ENCODE data around the gene AEN.
A peak's percentile ranks its signal among the peaks of the same experiment; 100 is the strongest.

AEN gene

GRCh38 chr15:88613074-88613944, 7.8 kb upstream of the AEN start:
- DNase-seq (ENCODE audit: low read depth) = peak; percentile 51

DNA sequence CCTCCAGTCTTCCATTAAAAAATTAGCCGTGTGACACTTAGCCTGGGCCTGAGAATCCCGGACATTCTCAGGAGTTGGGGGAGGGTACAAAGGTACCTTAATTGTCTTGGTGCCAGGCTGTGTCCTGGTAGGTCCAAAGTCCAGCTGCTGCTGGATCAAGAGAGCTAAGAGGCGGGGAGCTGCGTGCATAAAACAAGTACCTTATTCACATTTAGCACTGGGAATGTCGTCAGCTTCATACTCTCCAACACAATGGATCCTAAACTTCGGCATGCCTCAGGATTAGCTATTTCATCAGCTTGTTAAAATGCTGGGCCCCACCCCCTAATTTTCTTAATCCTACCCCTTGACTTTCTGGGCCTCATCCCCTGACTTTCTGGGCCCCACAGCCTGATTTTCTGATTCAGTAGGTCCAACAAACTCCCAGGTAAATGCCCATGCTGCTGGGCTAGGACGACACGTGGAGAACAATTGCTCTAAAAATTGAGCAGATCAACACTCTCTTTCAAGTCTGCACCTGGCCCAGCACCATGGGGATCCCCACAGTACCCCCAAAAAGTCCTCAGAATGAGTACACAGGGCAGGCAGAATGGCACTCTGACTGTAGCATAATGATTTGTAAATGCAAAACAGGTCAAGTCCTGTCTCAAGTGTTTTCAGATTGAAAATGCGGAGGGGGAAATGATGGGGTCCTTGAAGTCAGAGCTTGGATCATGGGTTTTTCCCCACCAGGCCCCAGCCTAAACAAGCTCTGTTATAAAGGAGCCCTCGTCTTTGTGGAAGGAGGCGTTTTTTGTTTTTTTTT, 5.6 kb upstream of the AEN start:
- no peak for DNase-seq (ENCODE audit: low read depth)

GRCh38 chr15:88616240-88616639, 4.9 kb upstream of the AEN start:
- DNase-seq (ENCODE audit: low read depth) = no peak

DNA sequence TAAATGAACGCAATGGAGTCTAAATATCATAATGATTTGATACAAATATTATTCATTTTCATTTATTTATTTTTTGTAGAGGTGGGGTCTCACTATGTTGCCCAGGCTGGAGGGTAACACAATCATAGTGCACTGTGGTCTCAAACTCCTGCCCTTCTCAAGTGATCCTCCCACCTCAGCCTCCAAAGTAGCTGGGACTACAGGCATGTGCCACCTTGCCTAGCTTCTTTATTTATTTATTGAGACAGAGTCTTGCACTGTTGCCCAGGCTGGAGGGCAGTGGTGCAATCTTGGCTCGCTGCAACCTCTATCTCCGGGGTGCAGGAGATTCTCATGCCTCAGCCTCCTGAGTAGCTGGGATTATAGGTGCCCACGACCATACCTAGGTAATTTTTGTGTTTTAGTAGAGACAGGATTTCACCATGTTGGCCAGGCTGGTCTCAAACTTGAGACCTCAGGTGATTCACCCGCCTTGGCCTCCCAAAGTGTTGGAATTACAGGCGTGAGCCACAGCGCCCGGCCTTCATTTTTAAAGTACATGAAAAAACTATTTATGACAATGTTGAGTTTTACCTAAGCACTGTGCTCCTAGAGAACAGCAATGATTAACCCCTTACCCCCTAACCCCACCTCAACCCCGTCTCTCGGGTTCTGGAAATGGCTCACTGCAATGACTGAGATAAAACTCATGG, 4.0 kb upstream of the AEN start:
- DNase-seq (ENCODE audit: low read depth) = no peak

DNA sequence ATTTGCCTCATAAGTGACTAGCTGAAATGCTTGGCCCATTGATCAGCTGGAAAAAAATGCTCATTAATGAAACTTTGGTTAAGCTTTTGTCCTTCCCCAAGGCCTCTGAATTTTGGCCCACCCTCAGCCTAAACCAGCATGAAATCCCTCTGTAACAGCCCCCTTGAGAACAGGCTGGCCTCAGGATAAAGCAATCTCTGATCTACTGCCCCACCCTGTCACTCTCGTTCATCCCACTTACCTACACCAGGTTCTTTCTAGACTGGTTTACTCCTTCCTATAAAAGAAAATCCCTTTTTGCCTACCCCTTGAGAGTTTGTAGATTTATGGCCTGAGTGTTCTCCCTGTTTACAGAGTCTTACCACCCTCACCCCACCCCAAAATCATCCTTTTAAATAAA, 3.4 kb upstream of the AEN start:
- DNase-seq (ENCODE audit: low read depth) = no peak

- no peak for DNase-seq (ENCODE audit: low read depth)
Measured at GRCh38 chr15:88618686-88619085, 2.5 kb upstream of the AEN start.

GRCh38 chr15:88619796-88620195, 1.3 kb upstream of the AEN start:
- no peak for DNase-seq (ENCODE audit: low read depth)

DNA sequence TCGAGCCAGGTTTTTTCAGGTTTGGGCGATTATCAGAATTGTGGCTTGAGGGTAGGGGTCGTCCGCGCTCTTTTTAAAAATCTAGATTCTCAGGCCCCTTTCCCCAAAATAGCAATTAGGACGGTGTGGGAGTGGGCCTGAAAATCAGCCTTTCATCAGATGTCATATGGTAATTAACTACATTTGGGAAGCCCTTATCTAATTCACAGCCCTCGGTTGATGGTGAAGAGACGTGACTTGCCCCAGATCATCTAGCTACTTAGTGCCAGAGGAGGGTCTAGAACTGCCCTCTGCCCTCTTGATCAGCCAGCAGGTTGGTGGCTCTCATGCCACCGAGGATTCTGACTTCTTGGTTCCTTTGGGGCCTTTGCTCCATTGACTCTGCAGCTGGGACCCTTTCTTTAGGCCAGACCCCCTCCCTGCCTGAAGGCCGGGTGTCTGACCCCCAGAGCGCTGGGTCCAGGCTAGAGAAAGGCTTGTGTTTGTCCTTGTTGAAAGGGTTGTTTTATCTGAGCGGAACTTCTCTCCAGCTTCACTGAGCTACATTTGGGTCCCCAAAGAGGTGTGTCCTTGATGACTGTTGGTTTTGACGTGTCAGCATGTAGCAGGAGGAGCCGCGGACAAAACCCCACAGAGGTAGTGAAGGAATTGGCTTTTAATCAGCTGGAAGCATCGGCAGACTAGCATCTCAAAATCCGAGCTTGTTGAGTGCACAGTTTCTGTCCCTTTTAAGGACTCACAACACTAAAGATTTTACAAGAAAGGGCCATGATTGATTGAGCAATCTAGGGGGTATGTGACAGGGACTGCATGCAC, 857 bp downstream of the AEN start:
- DNase-seq (ENCODE audit: low read depth) = no peak

DNA sequence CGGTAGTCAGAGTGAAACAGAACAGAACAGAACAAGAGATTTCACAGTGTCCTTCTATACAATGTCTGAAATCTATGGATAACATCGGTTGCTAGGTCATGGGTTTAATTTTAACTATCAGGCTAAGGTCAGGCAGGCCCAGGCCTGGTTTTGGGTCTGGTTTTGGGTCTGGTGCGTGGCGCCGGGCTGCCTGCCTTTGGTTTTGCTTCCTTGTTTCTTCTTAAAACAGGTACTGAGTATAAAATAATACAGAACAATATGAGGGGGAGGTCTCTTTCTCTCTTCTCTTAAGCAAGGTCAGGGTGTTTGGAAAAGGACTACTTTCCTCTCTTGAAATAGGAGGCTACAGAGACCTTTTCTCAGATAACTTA, 1.4 kb downstream of the AEN start:
- no peak for DNase-seq (ENCODE audit: low read depth)

- peak; percentile 77 for DNase-seq (ENCODE audit: low read depth)
Measured at GRCh38 chr15:88623061-88623460, 1.9 kb downstream of the AEN start.

- no peak for DNase-seq (ENCODE audit: low read depth)
Measured at GRCh38 chr15:88623632-88624031, 2.5 kb downstream of the AEN start.

- no peak for DNase-seq (ENCODE audit: low read depth)
Measured at GRCh38 chr15:88624156-88624970, 3.2 kb downstream of the AEN start.

GRCh38 chr15:88624971-88625490, 3.9 kb downstream of the AEN start:
- DNase-seq (ENCODE audit: low read depth) = no peak

GRCh38 chr15:88625943-88626741, 5.0 kb downstream of the AEN start:
- DNase-seq (ENCODE audit: low read depth) = no peak

DNA sequence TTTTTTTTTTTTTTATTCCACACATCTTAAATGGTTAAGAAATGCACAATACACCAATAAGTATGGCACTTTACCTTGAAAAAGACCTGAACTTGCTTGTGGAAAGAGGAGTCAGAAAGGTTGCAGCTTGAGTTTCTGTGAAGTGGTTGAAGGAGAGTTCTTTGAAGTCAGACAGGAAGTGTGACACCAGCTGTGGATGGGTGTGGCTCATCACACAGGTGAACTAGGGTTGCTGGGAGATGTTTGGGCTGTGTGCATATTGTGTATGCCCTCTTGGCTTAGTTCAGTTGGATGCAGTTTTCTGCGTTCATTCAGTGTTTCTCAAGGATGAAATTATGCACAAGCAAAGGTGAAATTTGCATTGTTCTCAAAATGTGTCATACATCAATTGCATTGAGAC, 6.3 kb downstream of the AEN start:
- DNase-seq (ENCODE audit: low read depth) = no peak

DNA sequence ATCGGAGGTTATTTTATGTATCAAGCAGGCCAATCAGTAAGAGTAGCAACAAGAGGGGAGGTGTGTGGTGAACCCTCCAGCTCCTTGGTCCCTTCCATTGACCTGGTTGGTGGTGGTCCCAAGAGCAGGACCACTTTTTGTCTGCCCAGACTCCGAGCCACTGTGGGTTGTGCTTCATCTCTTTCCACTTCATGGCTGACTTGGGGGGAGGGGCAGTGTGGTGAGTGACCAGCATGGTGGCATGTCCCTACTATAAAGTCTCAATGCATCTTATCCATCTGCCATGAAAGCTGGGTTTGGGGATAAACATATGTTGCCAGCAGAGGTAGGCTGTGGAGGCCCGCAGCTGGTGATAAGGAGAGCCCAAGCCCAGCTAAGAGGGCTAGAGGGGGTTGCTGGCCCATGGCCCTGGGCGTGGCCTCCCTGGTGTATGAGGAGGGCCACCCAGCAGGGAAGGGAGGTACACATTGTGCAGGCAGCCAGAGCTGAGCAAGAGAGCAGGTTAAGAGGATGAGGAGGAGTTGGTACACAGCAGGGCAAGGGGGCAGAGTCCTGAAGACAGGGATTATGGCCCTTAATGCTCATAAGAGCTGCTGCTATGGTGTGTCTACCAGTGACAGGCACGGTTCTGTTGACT, 7.0 kb downstream of the AEN start:
- DNase-seq (ENCODE audit: low read depth) = no peak

GRCh38 chr15:88629071-88629470, 7.9 kb downstream of the AEN start:
- DNase-seq (ENCODE audit: low read depth) = no peak

DNA sequence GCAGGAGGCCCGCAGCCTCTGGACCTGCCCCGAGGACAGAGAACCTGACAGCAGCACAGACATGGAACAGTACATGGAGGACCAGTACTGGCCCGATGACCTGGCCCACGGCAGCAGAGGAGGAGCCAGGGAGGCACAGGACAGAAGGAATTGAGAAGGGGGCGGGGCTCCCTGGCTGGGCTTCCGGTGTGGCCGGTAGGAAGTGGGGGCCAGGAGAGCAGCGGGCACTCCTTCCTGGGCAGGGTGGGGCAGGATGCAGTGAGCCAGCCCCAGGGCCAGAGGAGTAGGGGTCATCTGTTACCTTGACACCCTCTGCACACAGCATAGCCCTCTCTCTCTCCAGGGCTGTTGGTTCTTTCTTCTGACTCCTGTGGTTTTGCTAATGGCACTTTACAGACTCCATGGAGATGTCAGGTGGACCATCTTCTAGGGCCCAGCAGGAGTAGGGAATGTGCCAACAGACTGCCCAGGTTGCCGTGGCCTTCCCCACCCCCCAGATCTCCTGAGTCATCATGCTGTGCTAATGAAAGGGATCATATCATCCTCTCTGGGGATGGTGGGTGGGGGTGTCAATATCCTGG, 9.1 kb downstream of the AEN start:
- DNase-seq (ENCODE audit: low read depth) = no peak

Measured in HS-5 (cell line).